Activated naive CD8-positive, alpha-beta T cell treated with anti-CD3 and anti-CD28 coated beads, Interleukin-2, amount 50 U/mL, for 16 hours (primary cell): Measurements from ENCODE around the gene C13orf46.
A peak's percentile ranks its signal among the peaks of the same experiment; 100 is the strongest.
"Not testable (repeated sequence)": the region's sequence is repeated elsewhere in the genome, so short reads cannot be mapped to it uniquely, and the experiment has no call there.

Source experiments
- DNase-seq: peaks from one replicate; pipeline ENCODE4 v3.0.0-alpha.2; 2020; ENCODE audit warnings: low read depth, low spot score

C13orf46 gene

DNA sequence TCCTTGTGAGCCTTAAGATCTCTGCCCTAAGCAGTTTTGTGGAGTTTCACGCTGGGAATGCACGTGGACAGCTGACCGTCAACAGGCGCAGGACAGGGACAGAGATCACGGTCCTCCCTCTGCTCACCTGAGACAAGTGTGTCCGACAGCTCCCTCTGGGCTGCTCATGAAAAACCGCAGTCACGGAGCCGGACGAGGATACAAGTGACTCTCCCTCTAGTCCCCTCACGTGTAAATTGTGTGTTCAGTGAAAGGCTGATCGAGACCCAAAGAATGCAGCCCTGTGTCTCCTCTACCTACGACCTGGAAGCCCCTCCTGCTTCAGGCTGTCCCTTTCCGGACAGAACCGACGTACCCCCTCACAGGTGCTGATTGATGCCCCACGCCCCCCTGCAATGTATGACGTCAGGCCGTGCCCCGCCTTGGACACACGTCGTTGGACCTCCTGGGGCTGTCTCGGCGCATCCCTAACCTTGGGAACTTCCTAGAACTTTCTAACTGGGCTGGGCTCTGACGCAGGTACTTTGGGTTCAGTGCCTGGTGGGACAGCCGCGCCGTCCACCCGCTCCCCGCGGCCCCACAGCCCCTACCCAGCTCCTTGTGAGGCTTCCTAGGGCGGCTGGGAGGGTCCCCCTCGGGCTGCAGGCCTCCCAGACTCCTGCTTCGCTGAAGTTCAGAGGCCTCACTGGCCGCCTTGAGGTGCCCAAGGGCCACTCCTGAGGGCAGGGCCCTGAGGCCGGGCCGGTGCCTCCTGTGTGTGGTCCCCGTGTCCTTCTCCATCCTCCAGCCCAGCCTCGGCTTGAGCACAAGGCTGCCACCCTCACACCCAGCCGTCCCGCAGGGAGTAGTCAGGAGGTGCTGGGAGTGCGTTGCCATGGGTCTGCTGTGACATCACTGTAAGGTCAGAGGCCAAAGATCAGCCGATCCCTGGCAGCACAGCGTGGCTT lies at the start of gene C13orf46:
Gene C13orf46, minus strand, starts transcription at position 859 of the 947 bp plus-strand sequence. Its CDS starts 79 bp downstream, at position 780.
- DNase-seq = no peak

DNA sequence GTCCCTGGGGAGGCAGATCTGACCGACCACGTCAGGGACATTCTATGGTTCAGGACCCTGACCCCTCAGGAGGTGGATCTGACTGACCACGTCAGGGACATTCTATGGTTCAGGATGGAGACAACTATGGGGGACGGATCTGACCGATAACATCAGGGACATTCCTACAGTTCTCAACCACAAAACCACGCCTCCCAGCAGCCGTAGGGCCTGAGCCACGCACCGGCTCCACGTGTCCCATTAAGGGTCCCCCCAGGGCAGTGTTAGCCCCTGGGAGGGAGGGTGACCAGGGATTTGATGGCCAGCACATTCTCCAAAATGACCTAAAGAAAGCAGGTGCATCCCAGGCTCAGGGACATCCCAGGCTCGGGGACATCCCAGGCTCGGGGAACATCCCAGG lies 49.0 kb upstream of the C13orf46 start:
- no peak for DNase-seq

DNA sequence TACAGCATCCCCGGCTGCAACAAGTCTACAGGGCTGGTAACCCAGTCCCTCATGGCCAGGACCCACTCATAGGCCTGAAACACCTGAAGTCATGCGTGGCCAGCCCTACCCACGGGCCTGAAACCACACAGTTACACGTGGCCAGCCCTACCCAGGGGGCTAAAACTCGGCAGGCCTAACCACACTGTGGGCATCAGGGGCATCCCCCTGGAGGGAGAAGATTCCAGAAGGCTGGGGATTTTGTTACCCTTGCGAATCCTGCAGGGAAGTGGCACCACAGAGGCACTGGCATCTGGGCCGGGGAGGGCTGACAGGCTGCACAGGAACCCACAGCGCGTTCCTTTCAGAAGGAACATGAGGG lies 48.4 kb upstream of the C13orf46 start:
- no peak for DNase-seq

DNA sequence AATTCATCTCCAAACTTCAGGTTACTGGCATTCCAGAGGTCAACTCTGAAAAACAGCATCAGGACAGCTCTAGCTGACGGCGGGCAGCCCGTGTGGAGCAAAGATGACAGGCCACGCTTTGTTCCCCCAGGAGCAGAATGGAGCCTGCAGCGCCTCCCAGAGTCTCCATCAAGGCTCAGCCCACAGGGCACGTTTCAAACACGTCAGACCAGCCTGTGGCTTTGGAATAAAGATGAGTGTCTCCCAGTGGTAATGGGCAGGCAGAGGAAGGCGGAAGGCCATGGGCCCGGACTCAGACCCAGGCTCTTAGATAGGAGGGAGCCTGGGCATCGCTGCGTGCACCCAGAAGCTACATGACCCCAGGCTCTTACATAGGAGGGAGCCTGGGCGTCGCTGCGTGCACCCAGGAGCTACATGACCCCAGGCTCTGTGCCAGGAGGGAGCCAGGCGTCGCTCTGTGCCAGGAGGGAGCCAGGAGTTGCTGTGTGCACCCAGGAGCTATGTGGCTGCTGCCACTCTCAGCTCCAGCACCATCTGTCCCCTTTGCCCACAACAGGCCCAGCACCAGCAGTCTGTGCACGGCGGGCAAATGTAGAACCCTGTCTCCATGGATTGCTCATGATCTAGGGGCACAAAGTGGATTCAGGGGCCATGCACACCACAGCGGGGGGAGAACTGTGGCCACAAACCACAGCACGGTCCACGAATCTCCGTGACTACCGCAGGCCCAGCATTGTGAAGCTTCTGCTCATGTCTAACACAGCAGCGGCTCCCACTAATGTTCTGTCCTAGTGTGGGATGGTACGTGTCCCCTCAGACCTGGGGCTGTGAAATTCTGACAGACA lies 47.8 kb upstream of the C13orf46 start:
- DNase-seq = no peak

DNA sequence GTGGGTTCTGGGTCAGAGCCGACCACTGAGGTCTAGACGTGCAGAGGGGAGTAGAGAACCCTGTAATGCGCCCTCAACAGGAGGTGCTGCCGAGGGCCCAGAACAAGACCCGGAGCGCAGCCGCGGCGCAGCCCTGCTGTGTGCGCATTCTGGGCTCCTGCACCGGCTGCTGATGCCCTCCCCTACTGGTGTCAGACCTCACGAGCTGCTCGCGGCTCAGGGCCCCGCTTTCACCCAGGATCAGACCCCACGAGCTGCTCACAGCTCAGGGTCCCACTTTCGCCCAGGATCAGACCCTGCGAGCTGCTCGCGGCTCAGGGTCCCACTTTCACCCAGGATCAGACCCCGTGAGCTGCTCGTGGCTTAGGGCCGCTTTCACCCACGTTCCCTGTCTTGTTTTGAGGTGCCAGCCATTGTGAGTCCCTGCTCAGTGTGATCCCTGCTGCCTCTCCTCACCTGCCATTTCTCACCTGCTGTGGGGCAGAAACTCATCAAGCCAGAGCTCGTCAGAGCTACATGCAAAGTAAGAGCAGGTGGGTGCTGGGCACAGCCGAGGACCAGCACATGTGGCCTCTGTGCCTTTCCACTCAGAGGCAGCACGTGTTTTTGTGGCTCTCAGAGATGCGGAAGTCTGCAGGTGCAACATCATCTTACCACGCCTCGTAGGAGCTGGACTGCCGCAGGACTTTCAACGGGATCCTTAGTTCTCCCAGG lies 47.0 kb upstream of the C13orf46 start:
- DNase-seq = no peak

DNA sequence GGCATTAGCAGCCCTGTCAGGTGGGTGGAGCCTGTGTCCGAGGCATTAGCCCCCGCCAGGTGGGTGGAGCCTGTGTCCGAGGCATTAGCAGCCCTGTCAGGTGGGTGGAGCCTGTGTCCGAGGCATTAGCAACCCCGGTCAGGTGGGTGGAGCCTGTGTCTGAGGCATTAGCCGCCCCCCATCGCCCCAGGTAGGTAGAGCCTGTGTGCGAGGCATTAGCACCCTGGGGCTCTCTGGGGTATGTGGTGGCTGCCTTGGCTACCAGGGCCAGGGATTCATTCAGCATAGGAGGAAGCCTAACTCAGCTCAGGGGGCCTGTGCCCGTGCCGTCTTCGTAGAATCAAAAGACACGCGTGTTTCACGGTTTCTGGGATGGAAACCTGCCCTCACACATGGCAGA lies 46.3 kb upstream of the C13orf46 start:
- DNase-seq = not testable (repeated sequence)

DNA sequence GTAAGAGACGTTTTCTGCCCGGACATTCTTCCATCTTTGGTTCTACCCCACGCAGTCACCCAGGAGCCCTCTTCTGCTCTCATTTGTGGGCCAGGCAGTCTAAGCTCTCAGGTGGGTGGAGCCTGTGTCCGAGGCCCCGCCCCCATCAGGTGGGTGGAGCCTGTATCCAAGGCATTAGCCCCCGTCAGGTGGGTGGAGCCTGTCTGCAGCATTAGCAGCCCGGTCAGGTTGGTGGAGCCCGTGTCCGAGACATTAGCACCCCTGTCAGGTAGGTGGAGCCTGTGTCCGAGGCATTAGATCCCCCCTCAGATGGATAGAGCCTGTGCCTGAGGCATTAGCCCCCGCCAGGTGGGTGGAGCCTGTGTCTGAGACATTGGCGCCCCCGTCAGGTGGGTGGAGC lies 45.5 kb upstream of the C13orf46 start:
- peak; percentile 17 for DNase-seq

DNA sequence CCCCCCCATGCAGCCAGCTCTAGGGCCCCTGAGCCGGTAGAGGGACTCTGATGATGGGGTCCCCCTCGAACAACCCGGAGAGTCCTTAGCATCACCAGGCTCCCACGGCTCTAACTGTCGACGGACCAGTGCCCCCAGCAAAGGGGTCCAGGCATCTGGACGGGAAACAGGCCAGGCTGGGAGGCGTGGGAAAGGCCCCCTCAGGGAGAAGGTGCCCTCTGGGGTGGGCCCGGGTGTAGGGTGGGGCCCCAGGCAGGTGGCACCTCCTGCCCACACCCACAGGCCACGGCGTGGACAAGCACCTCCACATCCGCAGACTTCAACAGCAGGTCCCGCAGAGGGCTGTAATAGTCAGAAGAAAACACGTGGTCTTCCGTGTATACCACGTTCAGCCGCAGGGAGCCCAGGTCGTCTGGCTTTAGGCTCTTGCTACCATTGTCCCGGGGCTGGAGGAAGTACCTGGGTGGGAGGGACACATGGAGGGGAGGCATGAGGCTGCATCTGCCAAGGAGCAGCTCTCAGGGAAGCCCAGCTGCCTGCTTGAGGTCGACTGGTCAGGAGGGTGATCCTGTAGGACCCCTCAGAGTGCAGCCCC lies 44.7 kb upstream of the C13orf46 start:
- DNase-seq = no peak

DNA sequence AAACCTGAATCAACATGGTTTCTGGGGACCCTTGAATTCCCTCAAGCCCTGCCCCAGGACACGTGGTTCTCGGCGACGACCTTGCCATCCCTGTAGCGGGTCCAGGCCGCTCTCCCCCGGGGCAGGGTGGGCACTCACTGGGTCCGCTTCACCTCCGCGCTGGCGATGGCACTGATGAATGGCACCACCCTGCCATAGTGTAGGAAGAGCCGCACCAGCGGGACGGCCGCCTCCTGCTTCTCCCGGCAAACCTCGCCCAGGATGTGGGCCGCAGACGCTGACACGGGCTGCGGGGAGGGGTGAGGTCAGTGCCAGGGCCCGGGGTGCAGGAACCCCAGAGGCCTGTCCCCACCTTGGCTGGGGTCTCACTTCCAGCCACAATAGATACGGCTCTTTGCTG lies 44.1 kb upstream of the C13orf46 start:
- no peak for DNase-seq

DNA sequence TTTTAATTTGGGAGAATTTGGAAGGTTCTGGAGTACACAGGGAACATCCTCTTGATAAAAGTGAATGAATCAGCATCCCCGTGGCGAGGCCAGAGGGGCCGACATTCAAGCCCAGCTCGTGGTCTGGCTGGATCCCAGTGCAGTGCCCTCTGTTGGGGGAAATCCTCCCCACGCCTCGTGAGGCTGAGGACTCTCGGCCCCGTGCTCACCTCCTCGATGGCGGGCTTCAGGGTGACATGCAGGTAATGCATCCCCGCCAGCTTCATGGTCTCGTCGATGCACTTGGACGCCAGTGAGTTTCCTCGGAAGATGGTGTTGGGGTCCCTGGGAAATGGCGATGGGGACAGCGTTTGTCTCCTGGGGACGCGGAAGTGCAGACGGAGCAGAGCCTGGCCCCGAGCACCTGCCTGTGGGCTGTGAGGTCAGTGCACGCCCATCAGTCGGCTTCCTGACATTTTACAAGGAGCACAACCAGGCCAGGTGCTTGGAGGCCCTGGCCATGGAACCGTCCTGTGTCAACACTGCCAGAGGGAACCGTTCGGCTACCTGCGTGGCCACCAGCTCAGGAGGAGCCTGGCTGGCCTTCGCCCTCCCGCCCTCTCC lies 43.3 kb upstream of the C13orf46 start:
- no peak for DNase-seq

DNA sequence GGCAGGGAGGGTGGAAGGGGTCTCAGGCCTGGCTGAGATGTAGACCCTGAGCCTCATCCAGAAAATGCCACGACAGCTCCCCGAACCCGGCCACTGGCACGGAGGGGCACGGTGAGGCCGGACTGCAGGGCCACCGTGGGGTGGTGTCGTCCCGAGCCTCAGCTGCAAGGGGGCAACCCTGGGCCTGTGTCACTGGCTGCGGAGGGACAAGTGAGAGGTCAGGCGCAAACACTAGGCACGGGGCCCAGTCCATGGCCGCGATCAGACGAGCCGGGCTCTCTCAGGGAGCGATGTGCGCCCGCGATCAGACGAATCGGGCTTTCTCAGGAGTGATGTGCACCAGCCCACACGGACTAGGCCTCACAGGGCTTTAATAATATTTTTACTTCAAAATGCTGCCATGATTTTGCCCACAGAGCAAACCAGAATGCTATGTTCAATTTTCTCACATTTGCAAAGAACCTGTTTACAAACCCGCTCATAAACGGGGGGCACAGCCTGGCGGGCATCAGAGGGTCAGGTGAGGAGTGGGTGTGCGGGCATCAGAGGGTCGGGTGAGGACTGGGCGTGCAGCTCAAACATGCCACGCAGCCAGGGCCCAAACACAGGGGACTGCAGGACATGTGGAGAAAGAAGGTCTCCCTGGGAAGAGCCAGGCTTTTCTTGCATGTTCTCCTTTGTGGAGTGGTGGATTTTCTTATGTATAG lies 42.6 kb upstream of the C13orf46 start:
- DNase-seq = no peak

DNA sequence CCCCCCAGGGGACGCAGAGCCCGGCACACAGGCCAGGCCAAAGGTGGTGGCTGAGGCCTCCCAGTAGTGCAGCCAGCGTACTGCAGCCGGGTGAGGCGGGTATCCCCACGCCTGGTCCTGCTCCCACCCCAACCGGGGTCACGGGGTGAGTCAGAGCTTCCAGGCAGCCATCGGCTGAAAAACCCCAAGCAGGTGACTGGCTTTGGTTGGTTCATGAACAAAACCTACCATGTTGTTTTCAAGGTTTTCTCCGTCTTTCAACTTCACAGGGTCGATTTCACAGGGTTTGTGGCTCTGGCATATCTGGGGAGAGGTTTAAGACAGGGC lies 42.1 kb upstream of the C13orf46 start:
- no peak for DNase-seq

DNA sequence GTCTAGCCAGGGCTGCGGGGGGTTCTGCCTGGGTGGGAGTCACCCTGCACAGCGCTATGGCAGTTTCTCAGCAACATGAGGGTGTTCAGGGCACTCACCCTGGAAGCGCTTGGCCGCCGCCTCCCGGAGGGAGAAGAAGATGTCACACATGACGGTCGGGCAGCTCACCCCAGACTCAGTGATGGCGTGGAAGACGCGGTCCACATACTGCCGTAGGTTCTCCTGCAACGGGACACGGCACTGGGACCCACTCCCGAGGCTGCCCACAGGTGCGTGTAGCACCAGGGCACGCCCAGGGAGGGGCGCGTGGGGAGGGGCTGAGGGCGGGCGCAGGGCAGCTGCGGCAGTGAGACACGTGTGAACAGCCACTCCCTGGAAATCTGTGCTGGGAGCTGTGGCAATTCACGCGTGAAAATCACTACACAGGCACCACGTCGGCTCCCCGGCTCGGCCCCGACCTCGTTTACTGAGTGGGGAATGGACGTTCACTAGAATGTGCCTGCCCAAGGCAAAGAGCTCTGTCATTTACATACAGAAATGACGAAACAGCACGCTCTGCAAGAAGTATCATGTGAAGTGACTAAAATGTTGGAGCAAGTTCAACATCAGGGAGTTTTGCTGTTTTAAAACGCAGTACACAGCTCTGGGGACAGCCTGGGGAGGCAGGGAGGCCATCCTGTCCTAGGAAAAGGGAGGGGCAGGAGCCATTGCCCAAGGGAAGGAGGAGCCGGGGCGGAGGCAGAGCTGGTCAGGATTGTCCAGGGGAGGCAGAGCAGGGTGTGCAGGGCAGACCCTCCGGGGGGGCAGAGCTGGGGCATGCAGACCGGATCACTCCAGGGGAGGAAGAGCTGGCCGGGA lies 41.5 kb upstream of the C13orf46 start:
- no peak for DNase-seq

DNA sequence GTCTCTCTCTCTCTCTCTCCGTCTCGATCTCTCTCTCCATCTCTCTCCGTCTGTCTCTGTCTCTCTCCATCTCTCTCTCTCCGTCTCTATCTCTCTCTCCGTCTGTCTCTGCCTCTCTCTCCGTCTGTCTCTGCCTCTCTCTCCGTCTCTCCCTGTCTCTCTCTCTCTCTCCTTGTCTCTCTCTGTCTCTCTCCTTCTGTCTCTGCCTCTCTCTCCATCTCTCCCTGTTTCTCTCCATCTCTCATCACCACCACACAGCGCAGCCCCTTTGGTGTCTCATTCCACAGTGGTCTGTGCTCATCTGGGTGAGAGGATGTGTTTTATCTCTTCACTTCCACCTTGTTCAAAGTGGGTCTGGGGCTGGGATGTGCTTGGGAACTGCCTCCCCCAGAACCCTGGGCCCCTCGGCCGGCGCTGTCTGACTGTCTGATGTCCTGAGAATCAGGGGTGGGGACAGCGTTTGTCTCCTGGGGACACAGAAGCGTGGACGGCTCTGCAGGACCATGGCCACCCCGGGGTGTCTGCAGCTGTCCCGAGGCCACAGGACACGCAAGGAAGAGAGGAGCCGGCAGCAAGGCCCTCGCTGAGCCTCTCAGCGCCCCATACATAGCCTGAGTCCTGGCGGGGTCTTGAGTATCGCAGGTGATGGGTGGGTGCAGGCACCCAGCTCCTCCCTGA lies 40.2 kb upstream of the C13orf46 start:
- no peak for DNase-seq

DNA sequence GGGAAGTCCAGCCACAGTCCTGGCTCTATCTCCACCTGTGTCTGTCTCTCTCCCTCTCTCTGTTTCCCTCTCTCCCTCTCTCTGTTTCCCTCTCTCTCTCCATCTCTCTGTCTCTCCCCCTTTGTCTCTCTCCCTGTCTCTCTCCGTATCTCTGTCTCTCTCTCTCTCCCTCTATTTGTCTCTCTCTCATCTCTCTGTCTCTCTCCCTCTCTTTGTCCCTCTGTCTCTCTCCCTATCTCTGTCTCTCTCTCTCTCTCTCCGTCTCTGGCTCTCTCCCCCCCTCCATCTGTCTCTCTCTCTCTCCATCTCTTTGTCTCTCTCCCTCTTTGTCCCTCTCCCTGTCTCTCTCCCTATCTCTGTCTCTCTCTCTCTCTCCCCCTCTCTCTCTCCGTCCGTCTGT lies 39.5 kb upstream of the C13orf46 start:
- DNase-seq = no peak

DNA sequence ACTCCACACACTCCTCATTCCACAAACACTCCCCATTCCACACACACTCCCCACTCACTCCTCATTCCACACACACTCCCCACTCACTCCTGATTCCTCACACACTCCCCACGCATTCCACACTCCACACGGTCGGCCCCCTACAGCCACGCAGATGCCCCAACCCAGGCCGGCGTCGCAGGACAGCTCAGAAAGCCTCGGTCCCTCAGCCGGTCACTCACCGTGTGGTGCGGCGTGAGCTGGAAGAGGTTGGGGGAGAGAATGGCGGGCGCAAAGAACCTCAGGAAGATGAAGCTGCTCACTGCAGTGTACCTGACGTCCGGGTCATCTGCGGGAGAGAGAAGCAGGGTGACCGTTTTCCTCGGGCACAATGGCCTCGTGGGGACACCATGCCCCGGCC lies 39.0 kb upstream of the C13orf46 start:
- no peak for DNase-seq

DNA sequence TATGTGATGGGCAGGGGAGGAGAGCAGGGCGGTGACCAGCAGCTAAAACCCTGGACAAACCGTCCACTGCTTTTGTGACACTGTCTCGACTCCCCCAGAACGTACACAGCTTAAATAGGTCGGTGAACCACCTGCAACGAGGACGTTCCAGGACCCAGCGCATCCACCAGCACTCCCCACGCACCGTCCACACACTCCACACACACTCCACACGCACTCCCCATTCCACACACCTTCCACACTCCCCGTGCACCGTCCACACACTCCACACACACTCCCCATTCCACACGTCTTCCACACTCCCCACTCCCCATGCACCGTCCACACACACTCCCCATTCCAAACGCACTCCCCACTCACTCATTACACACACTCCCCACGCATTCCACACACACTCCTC lies 38.3 kb upstream of the C13orf46 start:
- DNase-seq = no peak

DNA sequence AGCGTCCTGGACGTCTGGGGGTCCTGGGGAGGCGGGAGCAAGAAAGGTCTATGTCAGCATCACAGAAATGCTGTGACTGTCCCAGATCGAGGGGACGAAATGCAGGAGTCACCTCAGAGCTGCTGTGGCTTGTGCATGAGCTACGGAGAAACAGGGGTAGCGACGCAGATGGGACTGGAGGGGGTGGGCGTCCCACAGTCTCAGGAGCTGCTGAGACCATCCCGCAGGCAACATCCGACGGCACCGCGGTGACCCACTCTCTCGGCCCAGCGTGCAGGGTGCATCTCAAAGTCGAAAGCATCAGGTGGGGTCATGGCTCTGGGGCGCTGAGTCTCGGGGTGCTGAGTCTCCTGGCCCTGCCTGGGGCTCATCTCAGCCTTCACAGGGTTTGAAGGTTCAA lies 37.4 kb upstream of the C13orf46 start:
- DNase-seq = no peak

DNA sequence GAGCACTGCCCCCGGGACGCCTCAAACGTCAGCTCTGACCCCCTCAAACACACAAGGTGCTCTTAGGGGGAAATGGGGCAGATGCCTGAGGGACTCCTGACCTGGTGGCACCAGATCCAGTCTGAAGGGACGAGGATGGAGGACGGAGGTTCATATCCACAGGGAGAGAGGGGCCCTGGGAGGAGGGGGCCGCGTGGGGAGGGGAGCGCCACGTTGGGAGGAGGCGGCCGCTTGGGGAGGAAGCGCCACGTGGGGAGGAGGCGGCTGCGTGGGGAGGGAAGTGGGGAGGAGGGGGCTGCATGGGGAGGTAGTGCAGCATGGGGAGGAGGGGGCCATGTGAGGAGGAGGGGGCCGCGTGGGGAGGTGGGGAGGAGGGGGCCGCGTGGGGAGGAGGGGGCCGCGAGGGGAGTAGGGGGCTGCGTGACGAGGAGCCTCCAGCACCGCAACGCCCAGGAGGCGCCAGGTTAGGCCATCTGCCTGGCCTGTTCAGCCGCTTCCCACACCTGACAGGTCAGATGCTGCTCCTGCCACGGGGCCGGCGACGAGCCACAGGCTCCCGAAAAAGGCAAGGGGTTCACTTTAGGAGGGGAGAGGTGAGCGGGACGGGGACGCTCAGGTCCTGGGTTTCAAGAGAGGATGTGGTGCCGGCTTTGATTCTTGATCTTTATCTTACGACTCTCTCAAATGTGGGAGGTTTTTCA lies 36.7 kb upstream of the C13orf46 start:
- no peak for DNase-seq
